DMS114 treated with DMSO at 0.1 percent for 48 hours (cell line): Measurements from ENCODE around the gene HDGF.

Source experiments
- DNase-seq: peaks from one replicate; lab custom pipeline; 2025; ENCODE audit not compliant: unreplicated experiment; lab: John Stamatoyannopoulos, UW

HDGF gene

DNA sequence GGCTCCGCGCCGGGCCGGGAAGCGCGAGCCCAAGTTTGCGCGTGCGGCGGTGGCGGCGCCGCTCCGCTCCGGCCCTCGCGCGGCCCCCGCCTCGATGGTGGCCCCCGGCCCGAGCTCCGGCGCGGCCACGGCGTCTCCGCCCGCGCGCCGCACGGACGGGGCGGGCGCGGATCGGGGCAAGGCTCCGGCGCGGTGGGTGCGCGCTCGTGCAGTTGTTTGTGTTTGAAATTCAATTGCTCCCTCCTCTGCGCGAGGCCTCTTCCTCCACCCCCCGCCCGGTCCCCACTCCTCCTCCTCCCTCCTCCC lies at the start of gene HDGF:
Gene HDGF, minus strand, starts transcription at position 225 of the 306 bp plus-strand sequence. CDS start 246 bp downstream, outside the sequence.
- no peak for DNase-seq

DNA sequence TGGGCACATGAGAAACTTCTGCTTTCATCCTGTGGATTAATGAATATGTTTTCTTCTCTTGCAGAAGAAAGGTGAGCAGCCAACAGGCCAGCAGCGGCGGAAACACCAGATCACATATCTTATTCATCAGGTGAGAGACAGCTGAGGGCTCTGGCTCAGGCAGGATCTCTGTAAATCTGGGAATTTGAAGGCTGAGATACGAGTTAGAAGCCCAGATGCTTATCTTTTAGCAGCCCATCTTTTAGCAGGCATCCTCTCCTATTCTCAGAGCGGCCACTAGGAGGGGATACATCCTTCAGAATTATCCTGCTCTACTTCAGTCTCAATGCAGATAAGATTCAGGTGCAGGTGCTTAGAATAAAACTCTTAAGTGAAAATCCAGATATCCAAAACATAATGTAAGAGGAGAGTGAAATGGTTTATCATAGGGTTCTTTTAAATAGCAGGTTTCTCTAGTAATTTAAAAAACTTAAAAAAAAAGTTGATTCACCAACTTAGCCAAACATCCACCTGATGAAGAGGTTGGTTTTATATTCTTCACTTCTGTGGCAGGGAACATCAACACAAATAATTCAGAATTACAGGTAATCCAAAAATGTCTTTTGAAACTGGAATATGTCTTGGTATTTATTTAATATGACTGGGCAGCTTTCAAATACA lies 45.9 kb upstream of the HDGF start:
- peak; percentile 69 for DNase-seq

DNA sequence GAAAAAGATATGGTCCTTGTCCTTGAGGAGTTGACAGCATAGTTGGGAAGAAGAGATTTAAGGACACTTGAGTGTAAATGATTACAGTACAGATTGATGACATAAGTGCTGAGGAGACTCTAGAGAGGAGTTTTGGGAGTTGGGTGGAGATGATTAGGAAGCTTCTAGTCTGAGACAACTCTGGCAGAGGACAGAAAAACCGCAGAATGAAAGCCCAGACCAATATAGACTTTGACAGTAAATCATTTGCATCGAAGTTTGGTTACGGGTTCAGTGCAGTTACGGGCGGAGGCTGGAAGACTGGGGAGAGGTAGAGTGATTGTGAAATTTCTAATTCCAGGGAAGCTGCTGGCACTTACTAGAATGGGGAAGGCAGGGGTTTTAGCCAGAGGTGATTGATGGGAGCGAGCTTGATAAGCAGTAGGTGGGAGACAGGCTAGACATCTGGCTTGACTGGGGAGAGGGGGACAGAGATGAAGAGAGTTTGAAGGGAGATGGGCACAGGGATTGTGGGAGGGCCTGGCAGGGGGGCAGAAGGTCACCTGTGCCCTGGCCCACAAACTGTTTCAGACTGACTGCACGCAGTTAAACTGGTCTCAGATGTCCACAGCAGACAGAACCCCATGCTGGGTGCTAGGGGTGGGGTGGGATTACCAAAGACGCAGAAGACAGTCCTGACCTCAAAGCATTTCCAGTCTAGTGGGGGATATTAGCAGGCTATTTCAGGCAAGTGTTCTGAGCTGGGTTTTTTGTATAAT lies 45.0 kb upstream of the HDGF start:
- no peak for DNase-seq

DNA sequence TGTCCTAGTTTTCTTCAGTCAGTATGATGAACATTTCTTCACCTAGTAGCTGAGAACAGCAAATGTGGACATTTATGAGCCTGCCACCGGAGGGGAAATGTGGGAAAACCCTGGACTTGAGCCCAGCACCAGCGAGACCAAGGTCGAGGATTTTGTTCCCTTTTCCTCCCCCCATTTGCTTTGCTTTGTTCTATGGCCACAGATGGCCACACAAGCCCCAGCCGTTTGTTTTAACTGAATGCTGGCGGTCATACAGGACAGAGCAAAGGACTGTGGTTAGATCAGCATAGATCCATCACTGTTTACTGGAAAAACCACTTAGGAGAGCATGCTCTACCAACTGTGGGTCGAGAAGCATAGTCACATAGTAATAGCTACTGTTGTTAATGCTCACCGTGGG lies 44.3 kb upstream of the HDGF start:
- no peak for DNase-seq

- DNase-seq: no peak
Observed at GRCh38 chr1:156795374-156795733, 43.9 kb upstream of the HDGF start.

DNA sequence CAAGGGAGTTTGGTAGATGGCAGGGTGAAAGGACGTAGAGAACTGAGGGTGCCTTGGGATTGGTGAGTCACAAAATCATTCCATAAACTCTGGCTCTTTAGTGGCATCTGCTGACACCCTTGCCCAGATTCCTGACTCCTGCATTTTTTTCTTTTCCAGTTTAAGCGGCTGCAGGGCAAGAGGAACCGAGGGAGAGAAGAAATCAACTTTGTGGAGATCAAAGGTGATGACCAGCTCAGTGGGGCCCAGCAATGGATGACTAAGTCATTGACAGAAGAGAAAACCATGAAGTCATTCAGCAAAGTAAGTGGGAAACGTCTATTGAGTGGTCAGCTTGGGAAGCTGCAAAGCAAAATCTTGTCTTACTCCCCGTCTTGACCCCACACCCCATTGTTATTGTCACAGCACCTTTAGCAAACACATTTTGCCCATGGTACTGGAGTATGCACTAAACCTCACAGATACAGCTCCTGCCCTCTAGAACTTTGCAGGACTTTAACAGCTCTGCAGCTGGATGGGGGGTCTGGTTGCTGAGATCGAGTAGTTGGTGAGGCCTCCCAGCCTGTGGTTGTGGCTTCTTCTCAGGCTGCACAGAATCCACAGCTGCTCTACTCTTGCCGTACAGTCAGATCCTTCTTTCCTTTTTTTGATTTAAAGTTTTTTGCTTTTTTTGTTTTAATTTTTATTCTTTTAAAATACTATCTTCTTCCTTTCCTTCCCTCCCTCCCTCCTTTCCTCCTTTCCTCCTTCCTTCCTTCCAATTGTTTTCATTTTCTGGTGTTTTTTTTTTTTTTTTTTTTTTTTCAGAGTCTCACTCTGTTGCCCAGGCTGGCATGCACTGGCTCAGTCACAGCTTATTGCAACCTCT lies 43.3 kb upstream of the HDGF start:
- DNase-seq: no peak

DNA sequence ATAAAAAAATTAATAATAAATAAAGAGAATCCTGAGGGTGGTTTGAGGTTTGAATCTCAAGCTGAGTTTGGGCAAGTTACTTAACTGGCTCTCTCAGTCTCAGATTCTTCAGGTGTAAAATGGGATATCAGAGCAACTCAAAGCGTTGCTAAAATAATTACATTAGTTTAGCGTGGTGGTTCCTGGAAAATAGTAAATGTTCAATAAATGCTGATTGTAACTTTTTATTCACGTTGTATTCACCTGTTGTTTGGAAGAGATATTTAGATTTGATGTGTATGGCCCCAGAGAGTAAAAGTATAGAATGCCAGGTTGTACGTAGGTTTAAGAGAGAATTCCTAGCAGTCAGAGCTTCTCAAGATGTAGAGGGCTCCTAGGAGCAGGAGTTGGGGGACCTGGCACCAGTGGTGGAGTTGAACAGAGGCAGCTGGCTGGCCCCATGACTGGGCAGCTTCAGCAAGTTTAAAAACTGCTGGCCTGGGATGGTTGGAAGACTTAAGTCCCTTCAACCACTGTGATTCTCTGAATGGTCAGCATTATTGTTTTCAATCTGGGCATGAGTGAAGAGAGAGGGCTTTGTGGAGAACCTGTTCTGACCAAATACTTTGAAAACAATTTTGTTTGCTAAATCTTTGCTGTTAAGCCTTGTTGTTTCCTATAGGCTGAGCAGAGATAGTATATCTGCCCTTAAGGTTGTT lies 38.3 kb upstream of the HDGF start:
- no peak for DNase-seq

- DNase-seq: no peak
Observed at GRCh38 chr1:156788136-156788535, 36.7 kb upstream of the HDGF start.

- DNase-seq: no peak
Observed at GRCh38 chr1:156786640-156787039, 35.2 kb upstream of the HDGF start.

- DNase-seq: no peak
Observed at GRCh38 chr1:156785458-156785857, 34.0 kb upstream of the HDGF start.

DNA sequence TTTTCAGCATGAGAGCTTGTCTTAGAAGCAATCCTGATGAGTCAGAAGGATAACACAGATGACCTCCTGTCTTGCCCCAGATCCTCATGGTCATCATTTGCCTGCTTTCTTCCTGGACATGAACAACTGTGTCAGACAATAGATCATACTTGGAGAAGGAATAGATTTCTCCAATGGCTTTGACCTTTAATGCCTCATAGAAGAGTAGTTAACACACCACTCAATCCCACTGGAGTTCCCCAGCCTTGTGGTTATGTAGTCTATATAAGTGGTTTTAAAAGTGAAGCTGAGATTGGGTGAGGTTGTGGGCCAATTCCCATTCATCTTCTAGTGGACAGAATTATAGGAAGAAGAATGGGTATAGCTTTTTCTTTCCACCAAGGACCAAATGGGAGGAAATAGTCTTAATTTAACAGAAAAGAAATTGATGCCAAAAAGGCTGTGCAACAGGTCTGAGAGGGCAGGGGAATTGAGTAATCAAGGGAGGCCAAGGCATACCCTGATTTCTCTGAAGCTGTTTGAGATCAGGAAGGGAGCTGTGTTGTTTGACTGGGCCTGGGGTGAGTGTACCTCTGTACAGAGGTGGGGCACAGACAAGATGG lies 30.2 kb upstream of the HDGF start:
- DNase-seq: no peak

DNA sequence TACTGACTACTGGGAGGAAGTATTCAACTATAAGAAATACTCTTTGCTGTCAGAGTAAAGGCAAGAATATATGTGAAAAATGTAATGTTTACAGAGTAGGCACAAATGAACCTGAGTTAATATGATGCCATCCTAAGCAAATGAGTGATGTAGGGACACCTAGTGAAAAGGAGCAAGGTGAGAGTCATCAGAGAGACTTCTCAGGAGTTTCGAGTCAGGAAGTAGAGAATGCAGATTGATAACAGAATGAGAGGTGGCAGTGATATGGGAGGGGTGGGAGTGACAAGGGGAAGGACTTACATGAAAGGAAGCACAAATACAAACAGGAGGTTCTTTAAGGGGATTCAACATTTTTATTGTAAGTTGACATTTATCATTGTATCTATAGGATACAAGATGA lies 26.1 kb upstream of the HDGF start:
- no peak for DNase-seq

GRCh38 chr1:156776942-156777341 lies 25.5 kb upstream of the HDGF start:
- no peak for DNase-seq

- no peak for DNase-seq
Observed at GRCh38 chr1:156775799-156776198, 24.3 kb upstream of the HDGF start.

DNA sequence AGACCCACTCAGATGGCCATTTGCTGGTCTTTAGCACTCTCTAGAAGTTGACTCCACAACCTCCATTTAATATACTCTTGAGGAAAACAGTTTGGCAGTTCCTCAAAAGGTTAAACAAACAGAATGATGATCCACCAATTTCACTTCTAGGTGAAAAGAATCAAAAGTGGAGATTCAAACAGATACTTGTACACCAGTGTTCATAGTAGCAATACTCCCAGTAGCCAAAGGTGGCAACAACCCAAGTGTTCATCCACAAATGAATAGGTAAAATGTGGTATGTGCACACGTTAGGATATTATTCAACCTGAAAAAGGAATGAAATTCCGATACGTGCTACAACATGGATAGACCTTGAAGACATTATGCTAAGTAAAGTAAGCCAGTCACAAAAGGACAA lies 22.1 kb upstream of the HDGF start:
- no peak for DNase-seq

- no peak for DNase-seq
Observed at GRCh38 chr1:156772728-156773497, 21.4 kb upstream of the HDGF start.

DNA sequence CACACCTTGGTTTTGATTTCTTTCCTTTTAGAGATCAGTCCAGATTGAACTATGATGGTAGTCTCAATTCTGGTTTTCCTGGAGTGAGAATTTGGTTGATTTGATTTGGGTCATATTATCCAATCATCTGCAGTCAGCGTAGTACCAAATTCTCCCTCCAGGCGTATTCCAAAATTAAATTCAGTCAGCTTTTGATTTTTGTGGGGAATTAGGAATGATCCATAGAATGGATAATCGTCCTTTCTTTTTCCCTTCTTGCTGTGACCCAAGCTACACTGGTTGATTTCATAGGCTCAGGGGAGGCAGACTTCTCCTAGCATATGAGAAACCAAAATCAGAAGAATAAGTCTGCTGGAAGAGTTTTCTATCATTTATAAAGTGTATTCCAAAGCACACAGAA lies 20.7 kb upstream of the HDGF start:
- no peak for DNase-seq

DNA sequence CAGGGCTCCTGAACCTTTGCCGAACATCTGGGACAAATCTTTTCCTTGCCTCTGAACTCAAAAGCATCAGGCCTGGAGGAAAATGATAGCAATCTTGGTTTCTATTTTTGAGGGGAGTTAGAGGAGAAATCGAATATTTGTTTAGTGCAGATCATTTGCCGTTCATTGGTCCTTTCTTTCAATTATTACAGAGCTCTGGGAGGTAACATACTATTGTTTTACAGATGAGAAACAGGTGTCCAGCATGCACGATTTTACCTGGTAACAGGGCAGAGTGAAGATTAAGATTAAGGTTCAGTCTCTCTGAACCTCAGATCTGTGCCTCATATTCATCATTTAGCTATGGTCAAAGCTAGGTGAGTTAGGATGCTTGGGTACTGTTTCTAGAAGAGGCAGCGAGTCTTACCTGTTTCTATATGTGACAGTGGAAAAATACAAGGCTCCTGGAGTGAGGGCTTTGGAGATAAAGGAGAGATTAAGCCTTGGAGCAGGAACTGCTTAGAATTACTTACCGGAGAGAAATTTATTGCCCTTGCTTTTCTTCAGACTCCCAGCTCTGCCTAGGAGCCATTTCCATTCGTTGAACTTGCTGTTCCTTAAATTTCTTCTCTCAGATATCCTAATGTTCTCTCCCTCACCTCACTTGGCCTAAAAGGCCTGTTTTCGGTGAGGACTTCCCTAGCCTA lies 17.3 kb upstream of the HDGF start:
- DNase-seq: no peak

GRCh38 chr1:156767879-156768604 lies 16.6 kb upstream of the HDGF start:
- DNase-seq: no peak
